ENCODE data around the gene FYB1. TPM values are rescaled to one million over a fixed set of nuclear protein-coding genes. Genes with fewer than 3 reads are reported as not detected.

FYB1 gene
- total and polyA plus RNA-seq, 11 donors: 0.82 to 67.2 (median 2.8) TPM

- H3K27ac ChIP-seq: peak overlapping the region in 1 of 12 donors; percentile 22
- no peak overlapping the region for H3K4me3 ChIP-seq
- H3K9me3 ChIP-seq: no peaks in the 10 kb centered on the region
- intact Hi-C loops (cut with DNase I): no loop called here
- TF ChIP-seq POLR2A (IDR thresholded peaks at IDR 0.05): no peak
- TF ChIP-seq, protein P1, sequence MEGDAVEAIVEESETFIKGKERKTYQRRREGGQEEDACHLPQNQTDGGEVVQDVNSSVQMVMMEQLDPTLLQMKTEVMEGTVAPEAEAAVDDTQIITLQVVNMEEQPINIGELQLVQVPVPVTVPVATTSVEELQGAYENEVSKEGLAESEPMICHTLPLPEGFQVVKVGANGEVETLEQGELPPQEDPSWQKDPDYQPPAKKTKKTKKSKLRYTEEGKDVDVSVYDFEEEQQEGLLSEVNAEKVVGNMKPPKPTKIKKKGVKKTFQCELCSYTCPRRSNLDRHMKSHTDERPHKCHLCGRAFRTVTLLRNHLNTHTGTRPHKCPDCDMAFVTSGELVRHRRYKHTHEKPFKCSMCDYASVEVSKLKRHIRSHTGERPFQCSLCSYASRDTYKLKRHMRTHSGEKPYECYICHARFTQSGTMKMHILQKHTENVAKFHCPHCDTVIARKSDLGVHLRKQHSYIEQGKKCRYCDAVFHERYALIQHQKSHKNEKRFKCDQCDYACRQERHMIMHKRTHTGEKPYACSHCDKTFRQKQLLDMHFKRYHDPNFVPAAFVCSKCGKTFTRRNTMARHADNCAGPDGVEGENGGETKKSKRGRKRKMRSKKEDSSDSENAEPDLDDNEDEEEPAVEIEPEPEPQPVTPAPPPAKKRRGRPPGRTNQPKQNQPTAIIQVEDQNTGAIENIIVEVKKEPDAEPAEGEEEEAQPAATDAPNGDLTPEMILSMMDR (IDR thresholded peaks at IDR 0.05): no peak
- H3K36me3 ChIP-seq: peaks cover 0 to 28% (median 0%) of the 10 kb centered on the region in 9 donors
- ATAC-seq (no peak), DNase-seq (no peak)
- 69 to 84% (median 80%) methylated on average over 4 of the region's 4 CpGs for WGBS, 4 donors
- H3K27me3 ChIP-seq: peaks cover 0 to 5% (median 0%) of the 10 kb centered on the region in 9 donors
- H3K4me1 ChIP-seq: peaks cover 0 to 75% (median 0%) of the 10 kb centered on the region in 12 donors
Measured at GRCh38 chr5:39156082-39156481, 63.3 kb downstream of the FYB1 start.

GRCh38 chr5:39151745-39152144 lies 67.6 kb downstream of the FYB1 start:
- 60 to 66% (median 60%) methylated on average over 2 of the region's 2 CpGs for WGBS, 4 donors
- ATAC-seq (no peak), DNase-seq (no peak)
- H3K27me3 ChIP-seq: no peaks in the 10 kb centered on the region
- H3K36me3 ChIP-seq: peaks cover 0 to 29% (median 0%) of the 10 kb centered on the region in 9 donors
- H3K27ac ChIP-seq: peak overlapping the region in 1 of 12 donors; percentile 16
- TF ChIP-seq, protein P1 (IDR thresholded peaks at IDR 0.05): no peak
- TF ChIP-seq POLR2A (IDR thresholded peaks at IDR 0.05): no peak
- H3K4me1 ChIP-seq: peaks cover 0 to 62% (median 0%) of the 10 kb centered on the region in 12 donors
- no peak overlapping the region for H3K4me3 ChIP-seq
- intact Hi-C loops (cut with DNase I): no loop called here
- no peaks in the 10 kb centered on the region for H3K9me3 ChIP-seq

- Histone ChIP-seq H3K9me3 (no peaks in the 10 kb centered on the region), H3K4me3 (no peak overlapping the region), H3K27me3 (no peaks in the 10 kb centered on the region), H3K27ac (peak overlapping the region in 1 of 12 donors; percentile 6), H3K4me1 (peaks cover 0 to 50% (median 0%) of the 10 kb centered on the region in 12 donors), H3K36me3 (peaks cover 0 to 29% (median 0%) of the 10 kb centered on the region in 9 donors)
- intact Hi-C loops (cut with DNase I): no loop called here
- ATAC-seq (no peak), DNase-seq (no peak)
- no peak for TF ChIP-seq POLR2A (IDR thresholded peaks at IDR 0.05)
- TF ChIP-seq, protein P1 (IDR thresholded peaks at IDR 0.05): no peak
- WGBS, 4 donors: 91 to 94% (median 93%) methylated on average over 4 of the region's 4 CpGs
Measured at GRCh38 chr5:39149966-39150365, 69.4 kb downstream of the FYB1 start.

DNA sequence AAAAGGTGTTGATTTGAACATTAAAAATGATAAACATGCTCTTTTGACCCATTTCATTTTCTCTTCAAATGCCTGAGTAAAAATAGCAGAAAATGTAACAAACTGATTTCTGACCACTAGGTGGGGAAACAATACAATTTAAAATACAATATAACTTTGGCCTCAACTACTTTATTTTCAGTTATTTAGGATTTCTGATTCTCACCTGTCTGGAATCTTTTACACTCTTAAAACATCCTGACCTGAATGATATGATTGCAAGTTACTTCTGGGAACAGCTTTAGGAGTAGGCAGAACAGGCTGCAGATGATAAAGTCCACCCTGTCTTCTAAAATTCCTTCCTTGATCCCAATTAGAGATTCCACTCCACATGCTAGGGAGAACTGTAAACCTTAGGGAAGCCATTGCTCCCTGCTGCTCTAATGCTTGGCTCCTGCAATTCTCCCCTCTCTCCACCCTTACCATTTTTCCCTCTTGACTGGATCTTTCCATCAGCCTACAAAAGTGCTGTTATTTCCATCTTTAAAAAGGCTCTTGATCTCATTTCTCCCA lies 70.3 kb downstream of the FYB1 start:
- intact Hi-C loops (cut with DNase I): no loop called here
- DNase-seq: no peak
- no peak for ATAC-seq
- H3K9me3 ChIP-seq: no peaks in the 10 kb centered on the region
- H3K27ac ChIP-seq: peak overlapping the region in 1 of 12 donors; percentile 35
- peaks cover 0 to 29% (median 0%) of the 10 kb centered on the region in 9 donors for H3K36me3 ChIP-seq
- H3K4me3 ChIP-seq: no peak overlapping the region
- H3K4me1 ChIP-seq: peaks cover 0 to 50% (median 0%) of the 10 kb centered on the region in 12 donors
- no peaks in the 10 kb centered on the region for H3K27me3 ChIP-seq
- TF ChIP-seq, protein P1 (IDR thresholded peaks at IDR 0.05): peak in 11 of 12 donors; percentile 7 to 43 (median 34)
- no peak for TF ChIP-seq POLR2A (IDR thresholded peaks at IDR 0.05)

All from heart left ventricle (tissue), 16 donors.